NT2/D1 (cell line): ENCODE data around the gene FAM47B.

ENCODE experiments used
- DNase-seq: peaks from one replicate; pipeline ENCODE4 v3.0.0-alpha.2; 2011; ENCODE audit warnings: low read depth, low spot score
- H3K27me3 ChIP-seq: 2 replicates; pipeline ENCODE4 v1.6.0; 2011; ENCODE audit warnings: mild to moderate bottlenecking; ENCODE audit not compliant: insufficient read length, insufficient read depth
- H3K36me3 ChIP-seq: 2 replicates; pipeline ENCODE4 v1.6.1; 2011; ENCODE audit warnings: mild to moderate bottlenecking, low read length, mixed read lengths; ENCODE audit not compliant: insufficient read depth, insufficient read length
- H3K4me1 ChIP-seq: 2 replicates; pipeline ENCODE4 v1.5.1; 2011; ENCODE audit not compliant: insufficient read depth, insufficient read length
- H3K4me3 ChIP-seq: 2 replicates; pipeline ENCODE4 v1.5.1; 2011; ENCODE audit warnings: low read depth; ENCODE audit not compliant: insufficient read length
- H3K9ac ChIP-seq: 2 replicates; pipeline ENCODE4 v1.6.0; 2011; ENCODE audit warnings: low read depth; ENCODE audit not compliant: insufficient read length
- H3K9me3 ChIP-seq: 2 replicates; pipeline ENCODE4 v1.5.1; 2011; ENCODE audit warnings: mild to moderate bottlenecking, low read length; ENCODE audit not compliant: insufficient read depth
- SUZ12 ChIP-seq: IDR thresholded peaks from 2 replicates; pipeline ENCODE4 v1.6.1; 2011; ENCODE audit not compliant: insufficient read length, insufficient read depth; ENCODE audit errors: extremely low read depth
- YY1 ChIP-seq: IDR thresholded peaks from 2 replicates; pipeline ENCODE4 v1.6.1; 2011; ENCODE audit not compliant: insufficient read length, insufficient read depth
- ZNF274 ChIP-seq: IDR thresholded peaks from 2 replicates; pipeline ENCODE4 v1.6.1; 2011; ENCODE audit warnings: mild to moderate bottlenecking, low read depth, low read length

The FAM47B gene

DNA sequence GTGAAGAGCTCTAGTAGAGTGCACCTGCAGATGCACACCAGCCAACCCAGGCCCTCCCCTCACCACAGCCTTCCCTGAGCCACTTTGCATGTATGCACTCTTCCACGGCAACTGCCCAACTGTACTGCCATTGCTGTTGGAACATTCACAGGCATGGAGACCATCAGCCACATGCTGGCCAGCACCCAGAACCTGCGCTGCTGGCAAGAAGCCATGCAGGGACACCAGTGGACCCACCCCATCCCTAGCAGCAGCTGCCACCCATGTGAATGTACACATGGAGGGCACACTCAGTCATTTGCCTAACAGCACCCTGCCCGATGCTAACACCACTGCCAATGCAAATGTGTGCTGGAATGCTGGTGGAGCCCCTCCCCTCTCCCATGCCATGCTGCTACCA lies 35.6 kb downstream of the FAM47B start:
- H3K4me1 ChIP-seq, result no peaks in the 10 kb centered on the region
- no peak overlapping the region for H3K4me3 ChIP-seq
- H3K36me3 ChIP-seq, result no peaks in the 10 kb centered on the region
- H3K27me3 ChIP-seq, result no peaks in the 10 kb centered on the region
- no peak for DNase-seq
- H3K9me3 ChIP-seq, result no peaks in the 10 kb centered on the region
- H3K9ac ChIP-seq, result no peak overlapping the region
- no peak for TF ChIP-seq ZNF274
- TF ChIP-seq SUZ12, result no peak
- TF ChIP-seq YY1, result no peak

DNA sequence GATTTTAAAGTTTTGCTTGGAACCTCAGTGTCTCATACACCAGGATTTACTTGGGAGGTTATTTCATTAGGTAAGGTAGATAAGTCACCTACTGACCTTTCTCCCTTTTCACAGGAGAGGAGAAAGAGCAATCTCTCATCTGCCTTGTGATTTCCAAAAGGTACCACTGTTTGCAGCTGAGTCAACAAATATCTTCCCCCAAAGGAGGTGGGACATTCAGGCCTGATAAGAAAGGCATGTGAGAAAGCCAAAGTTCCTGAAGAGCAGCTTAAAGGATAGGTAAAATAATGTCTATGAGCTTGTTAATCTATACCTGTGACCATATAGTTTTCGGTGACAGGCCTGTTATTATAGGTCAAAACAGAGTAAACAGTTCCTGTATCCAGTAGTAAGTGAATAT lies 45.0 kb downstream of the FAM47B start:
- DNase-seq, result no peak
- Histone ChIP-seq H3K9ac (no peak overlapping the region), H3K4me1 (no peaks in the 10 kb centered on the region), H3K9me3 (no peaks in the 10 kb centered on the region), H3K36me3 (no peaks in the 10 kb centered on the region), H3K27me3 (no peaks in the 10 kb centered on the region), H3K4me3 (no peak overlapping the region)
- TF ChIP-seq ZNF274, result no peak
- no peak for TF ChIP-seq YY1
- no peak for TF ChIP-seq SUZ12
